ENCODE data around the gene KRT79. TPM values are rescaled to one million over a fixed set of nuclear protein-coding genes. Genes with fewer than 3 reads are reported as not detected.

Gene KRT79
- total and polyA plus RNA-seq, 12 donors, result 0.30 TPM; not detected in 11

DNA sequence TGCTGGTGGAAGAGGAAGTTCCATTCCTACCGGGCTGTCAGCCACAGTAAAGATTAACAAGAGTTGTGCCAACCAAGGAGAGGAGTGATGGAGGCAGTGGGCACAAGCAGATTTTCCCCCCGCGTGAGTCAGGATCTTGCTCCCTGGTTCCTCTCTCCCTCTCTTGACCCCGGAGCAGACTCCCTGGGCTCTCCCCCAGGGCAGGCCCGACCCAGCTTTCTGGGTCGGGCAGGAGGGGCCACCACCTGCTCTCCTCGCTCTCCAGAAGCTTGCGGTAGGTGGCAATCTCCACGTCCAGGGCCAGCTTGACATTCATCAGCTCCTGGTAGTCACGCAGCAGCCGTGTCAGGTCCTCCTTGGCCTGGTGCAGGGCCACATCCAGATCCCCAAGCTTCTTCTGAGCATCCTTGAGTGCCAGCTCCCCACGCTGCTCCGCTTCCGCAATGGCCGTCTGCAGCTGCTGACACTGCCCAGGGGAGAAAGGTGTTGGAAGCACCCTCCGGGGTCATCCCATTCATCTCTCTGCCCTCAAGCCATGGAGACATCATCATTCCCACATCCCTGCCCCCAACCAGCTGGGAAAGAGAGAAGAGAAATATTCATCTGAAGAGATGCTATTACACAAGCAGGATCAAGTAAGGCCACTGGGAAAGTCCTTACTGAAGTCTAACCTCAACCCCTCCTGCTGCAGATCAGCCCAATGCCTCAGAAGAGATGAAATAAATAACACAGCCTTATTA is 11.2 kb downstream of the KRT79 start:
- intact Hi-C loops (cut with DNase I), result no loop called here
- no peak for DNase-seq
- no peaks in the 10 kb centered on the region for H3K36me3 ChIP-seq
- no peaks in the 10 kb centered on the region for H3K4me1 ChIP-seq
- H3K27me3 ChIP-seq, result peaks cover 0 to 45% (median 23%) of the 10 kb centered on the region in 7 donors
- 76 to 77% methylated on average over 16 of the region's 16 CpGs for WGBS, 2 donors
- H3K9me3 ChIP-seq, result no peaks in the 10 kb centered on the region
- no peak for TF ChIP-seq CTCF (IDR thresholded peaks at IDR 0.05)
- no peak overlapping the region for H3K4me3 ChIP-seq
- H3K27ac ChIP-seq, result no peak overlapping the region
- no peak for ATAC-seq

- H3K4me1 ChIP-seq, result no peaks in the 10 kb centered on the region
- WGBS, 2 donors, result 78 to 84% methylated on average over 10 of the region's 10 CpGs
- intact Hi-C loops (cut with DNase I), result no loop called here
- no peak for TF ChIP-seq CTCF (IDR thresholded peaks at IDR 0.05)
- H3K4me3 ChIP-seq, result no peak overlapping the region
- peaks cover 0 to 52% (median 29%) of the 10 kb centered on the region in 7 donors for H3K27me3 ChIP-seq
- H3K27ac ChIP-seq, result no peak overlapping the region
- H3K9me3 ChIP-seq, result no peaks in the 10 kb centered on the region
- ATAC-seq, result no peak
- no peak for DNase-seq
- no peaks in the 10 kb centered on the region for H3K36me3 ChIP-seq
Observed at GRCh38 chr12:52821826-52822660, 12.1 kb downstream of the KRT79 start.

GRCh38 chr12:52821071-52821730 is 12.9 kb downstream of the KRT79 start:
- no peak for ATAC-seq
- intact Hi-C loops (cut with DNase I), result no loop called here
- no peak for DNase-seq
- Histone ChIP-seq H3K9me3 (no peaks in the 10 kb centered on the region), H3K27ac (no peak overlapping the region), H3K4me1 (no peaks in the 10 kb centered on the region), H3K27me3 (peaks cover 0 to 47% (median 29%) of the 10 kb centered on the region in 7 donors), H3K4me3 (no peak overlapping the region), H3K36me3 (no peaks in the 10 kb centered on the region)
- WGBS, 2 donors, result 84 to 88% methylated on average over 4 of the region's 4 CpGs
- TF ChIP-seq CTCF (IDR thresholded peaks at IDR 0.05), result no peak

- Histone ChIP-seq H3K27ac (no peak overlapping the region), H3K27me3 (peaks cover 0 to 47% (median 29%) of the 10 kb centered on the region in 7 donors), H3K4me3 (no peak overlapping the region), H3K9me3 (no peaks in the 10 kb centered on the region), H3K4me1 (no peaks in the 10 kb centered on the region), H3K36me3 (no peaks in the 10 kb centered on the region)
- ATAC-seq (no peak), DNase-seq (no peak)
- intact Hi-C loops (cut with DNase I), result no loop called here
- WGBS, 2 donors, result 90 to 91% methylated on average over 6 of the region's 6 CpGs
- TF ChIP-seq CTCF (IDR thresholded peaks at IDR 0.05), result no peak
Observed at GRCh38 chr12:52820521-52820920, 13.6 kb downstream of the KRT79 start.
